Stomach (tissue), 4 donors: ENCODE data around the gene PRPS1.

Experiments
- CTCF ChIP-seq, 7 experiments: fragments of 450-650 bp in 4 of 7; fragments of 200-600 bp in 3 of 7; sonication (generic) in 3 of 7; IDR thresholded peaks; one replicate each; pipeline ENCODE4 v1.5.1; 2016 to 2019; ENCODE audit warnings: antibody characterized with exemption in 7 of 7, control low read depth in 2 of 7, mild to moderate bottlenecking in 1 of 7
- EP300 ChIP-seq: sonication (generic); formaldehyde crosslinking; IDR thresholded peaks from one replicate; pipeline ENCODE4 v1.6.1; 2017; ENCODE audit warnings: antibody characterized with exemption
- POLR2A ChIP-seq, 4 donors: fragments of 450-650 bp; IDR thresholded peaks; one replicate each; pipeline ENCODE4 v1.6.1; 2016; ENCODE audit warnings: antibody characterized with exemption in 4 of 4, control low read depth in 2 of 4, mild to moderate bottlenecking in 1 of 4, moderate library complexity in 1 of 4
- POLR2AphosphoS5 ChIP-seq, 3 donors: sonication (generic); formaldehyde crosslinking; IDR thresholded peaks; one replicate each; pipeline ENCODE4 v1.6.1; 2016; ENCODE audit warnings: antibody characterized with exemption in 3 of 3

- no peak for TF ChIP-seq CTCF (IDR thresholded peaks at IDR 0.05)
- TF ChIP-seq EP300: peak; percentile 88
- no peak for TF ChIP-seq POLR2A (IDR thresholded peaks at IDR 0.05)
- TF ChIP-seq POLR2AphosphoS5 (IDR thresholded peaks at IDR 0.05): peak; percentile 76 to 90 (median 88)
These were observed 48.5 kb downstream of the PRPS1 start for GRCh38 chrX:107676559-107677378.
